Measurements from ENCODE around the gene REV3L.
"Not testable (repeated sequence)": the region's sequence is repeated elsewhere in the genome, so short reads cannot be mapped to it uniquely, and the experiment has no call there.

REV3L gene

GRCh38 chr6:111490067-111490466, 7.0 kb upstream of the REV3L start:
- no peak for DNase-seq

GRCh38 chr6:111487661-111488060, 4.6 kb upstream of the REV3L start:
- no peak for DNase-seq

GRCh38 chr6:111486921-111487320, 3.9 kb upstream of the REV3L start:
- no peak for DNase-seq

- DNase-seq = no peak
Observed at GRCh38 chr6:111486475-111486874, 3.5 kb upstream of the REV3L start.

- no peak for DNase-seq
Observed at GRCh38 chr6:111485342-111485741, 2.3 kb upstream of the REV3L start.

GRCh38 chr6:111484633-111484930, 1.6 kb upstream of the REV3L start:
- DNase-seq = peak; percentile 42

GRCh38 chr6:111483736-111484632, 966 bp upstream of the REV3L start:
- DNase-seq = peak; percentile 95

GRCh38 chr6:111482188-111482958, 645 bp downstream of the REV3L start:
- peak; percentile 83 for DNase-seq

- DNase-seq = no peak
Observed at GRCh38 chr6:111481836-111482187, 1.2 kb downstream of the REV3L start.

- DNase-seq = peak; percentile 61
Observed at GRCh38 chr6:111480988-111481822, 1.8 kb downstream of the REV3L start.

- peak; percentile 94 for DNase-seq
Observed at GRCh38 chr6:111478749-111479148, 4.3 kb downstream of the REV3L start.

- DNase-seq = no peak
Observed at GRCh38 chr6:111478064-111478476, 4.9 kb downstream of the REV3L start.

GRCh38 chr6:111477481-111477938, 5.5 kb downstream of the REV3L start:
- peak; percentile 43 for DNase-seq

- DNase-seq = not testable (repeated sequence)
Observed at GRCh38 chr6:111476061-111476460, 7.0 kb downstream of the REV3L start.

- peak; percentile 3 for DNase-seq
Observed at GRCh38 chr6:111474771-111475170, 8.2 kb downstream of the REV3L start.

- peak; percentile 33 for DNase-seq
Observed at GRCh38 chr6:111474106-111474505, 8.9 kb downstream of the REV3L start.

- DNase-seq = no peak
Observed at GRCh38 chr6:111472933-111473435, 10.0 kb downstream of the REV3L start.

- no peak for DNase-seq
Observed at GRCh38 chr6:111471958-111472357, 11.1 kb downstream of the REV3L start.

GRCh38 chr6:111471533-111471932, 11.5 kb downstream of the REV3L start:
- no peak for DNase-seq

GRCh38 chr6:111470991-111471390, 12.0 kb downstream of the REV3L start:
- peak; percentile 3 for DNase-seq

- peak; percentile 92 for DNase-seq
Observed at GRCh38 chr6:111469543-111469942, 13.5 kb downstream of the REV3L start.

- DNase-seq = no peak
Observed at GRCh38 chr6:111468329-111469012, 14.5 kb downstream of the REV3L start.

All from NCI-H69 (cell line).